Lung microvascular endothelial cell (primary cell): Measurements from ENCODE around the gene CA5B. TPM values are rescaled to one million over a fixed set of nuclear protein-coding genes. Genes with fewer than 3 reads are reported as not detected.
A peak's percentile ranks its signal among the peaks of the same experiment; 100 is the strongest.
"Not testable (repeated sequence)": the region's sequence is repeated elsewhere in the genome, so short reads cannot be mapped to it uniquely, and the experiment has no call there.

Source experiments
- DNase-seq, 2 donors: peaks; one replicate each; pipeline versions ENCODE4 v3.0.0 to v3.0.0-alpha.2; 2010; ENCODE audit warnings: low read depth in 2 of 2
- total RNA-seq: library from RNA; depleted of rRNA; stranded (reverse); fragments of >200 nt; gene quantifications from 2 replicates; pipeline ENCODE4 v1.2.1, GENCODE V29; 2014

Gene CA5B
- 1.5 and 1.8 TPM in 2 replicates for total RNA-seq

- peak; percentile 92 to 98 for DNase-seq
Measured at GRCh38 chrX:15737959-15738902, at the start of gene CA5B. CA5B (plus strand) TSS chrX:15738270; CDS start chrX:15750024, 11,754 bp downstream.

GRCh38 chrX:15694941-15695451 lies 43.1 kb upstream of the CA5B start:
- DNase-seq = no peak

- no peak for DNase-seq
Measured at GRCh38 chrX:15696516-15696915, 41.6 kb upstream of the CA5B start.

GRCh38 chrX:15702488-15703371 lies 35.3 kb upstream of the CA5B start:
- no peak for DNase-seq

GRCh38 chrX:15703809-15704208 lies 34.3 kb upstream of the CA5B start:
- DNase-seq = not testable (repeated sequence)

GRCh38 chrX:15704273-15704672 lies 33.8 kb upstream of the CA5B start:
- not testable (repeated sequence) for DNase-seq

GRCh38 chrX:15714529-15714928 lies 23.5 kb upstream of the CA5B start:
- peak; percentile 56 to 88 for DNase-seq

GRCh38 chrX:15718283-15718970 lies 19.6 kb upstream of the CA5B start:
- no peak for DNase-seq

GRCh38 chrX:15719324-15719968 lies 18.6 kb upstream of the CA5B start:
- no peak for DNase-seq

GRCh38 chrX:15721911-15722310 lies 16.2 kb upstream of the CA5B start:
- DNase-seq = no peak

GRCh38 chrX:15723887-15724517 lies 14.1 kb upstream of the CA5B start:
- no peak for DNase-seq

- DNase-seq = no peak
Measured at GRCh38 chrX:15724911-15725310, 13.2 kb upstream of the CA5B start.

GRCh38 chrX:15731368-15731767 lies 6.7 kb upstream of the CA5B start:
- not testable (repeated sequence) for DNase-seq

- DNase-seq = peak in 1 of 2 donors; percentile 12
Measured at GRCh38 chrX:15737190-15737958, 696 bp upstream of the CA5B start.

- DNase-seq = no peak
Measured at GRCh38 chrX:15739886-15740285, 1.8 kb downstream of the CA5B start.

GRCh38 chrX:15744181-15744867 lies 6.3 kb downstream of the CA5B start:
- no peak for DNase-seq

GRCh38 chrX:15745179-15745578 lies 7.1 kb downstream of the CA5B start:
- DNase-seq = no peak

- not testable (repeated sequence) for DNase-seq
Measured at GRCh38 chrX:15746651-15747050, 8.6 kb downstream of the CA5B start.

- no peak for DNase-seq
Measured at GRCh38 chrX:15747626-15748173, 9.6 kb downstream of the CA5B start.
